Peyer's patch (tissue), 4 donors: ENCODE data around the gene NR2C1. TPM values are rescaled to one million over a fixed set of nuclear protein-coding genes. Genes with fewer than 3 reads are reported as not detected.
"Not testable (repeated sequence)": the region's sequence is repeated elsewhere in the genome, so short reads cannot be mapped to it uniquely, and the experiment has no call there.

Experiments
- DNase-seq, 3 donors: peaks; one replicate each; pipeline ENCODE4 v3.0.0-alpha.2; 2017 to 2019
- H3K27ac ChIP-seq, 4 donors: fragments of 200-600 bp; sonication (generic); one replicate each; pipeline ENCODE4 v1.5.1; 2016 to 2019
- H3K27me3 ChIP-seq, 2 donors: fragments of 200-600 bp; sonication (generic); one replicate each; pipeline ENCODE4 v1.5.1; 2019
- H3K36me3 ChIP-seq, 3 donors: fragments of 200-600 bp; sonication (generic); one replicate each; pipeline ENCODE4 v1.5.1; 2016 to 2019
- H3K4me1 ChIP-seq, 4 donors: fragments of 200-600 bp; sonication (generic); one replicate each; pipeline ENCODE4 v1.5.1; 2016 to 2019
- H3K4me3 ChIP-seq, 4 donors: fragments of 200-600 bp; sonication (generic); 1 replicate in 3 of 4; 2 replicates in 1 of 4; pipeline ENCODE4 v1.5.1; 2016 to 2019; ENCODE audit warnings: mild to moderate bottlenecking in 1 of 4
- H3K9me3 ChIP-seq, 4 donors: fragments of 200-600 bp; sonication (generic); one replicate each; pipeline ENCODE4 v1.5.1; 2016 to 2019; ENCODE audit warnings: mild to moderate bottlenecking in 1 of 4
- CTCF ChIP-seq, 6 experiments: fragments of 450-650 bp in 4 of 6; fragments of 200-600 bp in 2 of 6; sonication (generic) in 1 of 6; IDR thresholded peaks; one replicate each; pipeline ENCODE4 v1.5.1; 2017 to 2019; ENCODE audit warnings: antibody characterized with exemption in 6 of 6, mild to moderate bottlenecking in 3 of 6, moderate library complexity in 1 of 6
- POLR2A ChIP-seq, 2 donors: fragments of 450-650 bp; IDR thresholded peaks; one replicate each; pipeline ENCODE4 v1.5.1; 2017; ENCODE audit warnings: antibody characterized with exemption in 2 of 2, mild to moderate bottlenecking in 2 of 2, moderate library complexity in 2 of 2
- total RNA-seq, 4 donors: library from RNA; depleted of rRNA; stranded (reverse); fragments of >200 nt; gene quantifications; one replicate each; pipeline ENCODE4 v1.1.0, GENCODE V29; 2016

Gene NR2C1
- total RNA-seq, 4 donors from 2014 or later, result 35.2 to 202 (median 52.5) TPM

DNA sequence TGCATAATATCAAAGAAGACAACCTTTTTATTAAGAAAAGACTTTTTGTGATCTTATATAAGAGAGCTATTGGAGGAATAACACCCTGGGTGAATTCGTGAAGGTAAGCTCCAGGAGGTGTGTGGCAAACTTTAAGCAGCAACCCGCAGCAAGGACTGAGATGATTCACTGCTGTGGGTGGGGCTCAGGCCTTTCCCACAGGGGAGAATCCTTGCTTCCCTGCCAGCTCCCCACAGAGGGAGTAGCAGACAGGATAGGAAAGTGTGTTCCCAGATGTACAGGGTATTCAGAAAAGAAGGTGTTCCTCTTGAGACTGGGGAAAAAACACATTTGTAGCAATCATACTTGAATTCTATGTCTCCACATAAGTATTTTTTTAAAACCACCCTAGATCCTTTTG lies 79.1 kb downstream of the NR2C1 start:
- Histone ChIP-seq H3K9me3 (no peaks in the 10 kb centered on the region), H3K27me3 (no peaks in the 10 kb centered on the region), H3K36me3 (peaks cover 0 to 39% (median 0%) of the 10 kb centered on the region in 3 donors), H3K27ac (no peak overlapping the region), H3K4me1 (no peaks in the 10 kb centered on the region), H3K4me3 (no peak overlapping the region)
- DNase-seq, result no peak
- TF ChIP-seq POLR2A (IDR thresholded peaks at IDR 0.05), result no peak
- TF ChIP-seq CTCF (IDR thresholded peaks at IDR 0.05), result no peak

- not testable (repeated sequence) for H3K4me1 ChIP-seq, H3K27ac ChIP-seq, DNase-seq, H3K9me3 ChIP-seq, H3K4me3 ChIP-seq, H3K27me3 ChIP-seq
- peaks cover 0 to 39% (median 0%) of the 10 kb centered on the region in 3 donors for H3K36me3 ChIP-seq
Measured at GRCh38 chr12:94993855-94994254, 79.6 kb downstream of the NR2C1 start.

DNA sequence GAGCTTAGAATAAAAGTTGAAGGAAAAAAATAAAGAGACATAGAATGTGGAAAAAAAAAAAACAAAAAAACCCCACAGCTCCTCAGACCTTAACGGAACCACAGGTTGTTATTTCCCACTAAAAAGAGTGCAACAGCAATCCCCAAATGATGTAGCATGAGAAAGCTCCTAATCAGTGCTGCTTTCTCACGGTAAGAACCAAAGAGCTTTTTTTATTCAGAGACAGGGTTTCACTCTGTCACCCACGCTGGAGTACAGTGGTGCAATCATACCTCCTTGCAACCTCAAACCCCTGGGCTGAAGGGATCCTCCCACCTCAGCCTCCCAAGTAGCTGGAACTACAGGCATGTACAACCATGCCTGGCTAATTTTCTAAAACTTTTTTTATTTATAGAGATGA lies 83.2 kb downstream of the NR2C1 start:
- H3K4me1 ChIP-seq, result no peaks in the 10 kb centered on the region
- no peak for DNase-seq
- H3K27me3 ChIP-seq, result no peaks in the 10 kb centered on the region
- H3K4me3 ChIP-seq, result no peak overlapping the region
- no peaks in the 10 kb centered on the region for H3K9me3 ChIP-seq
- H3K27ac ChIP-seq, result no peak overlapping the region
- peaks cover 0 to 39% (median 0%) of the 10 kb centered on the region in 3 donors for H3K36me3 ChIP-seq
- TF ChIP-seq POLR2A (IDR thresholded peaks at IDR 0.05) (no peak), CTCF (IDR thresholded peaks at IDR 0.05) (no peak)

- TF ChIP-seq CTCF (IDR thresholded peaks at IDR 0.05) (no peak), POLR2A (IDR thresholded peaks at IDR 0.05) (no peak)
Measured at GRCh38 chr12:94988471-94988870, 84.9 kb downstream of the NR2C1 start.

GRCh38 chr12:94987801-94988200 lies 85.6 kb downstream of the NR2C1 start:
- DNase-seq, result no peak
- Histone ChIP-seq H3K27me3 (no peaks in the 10 kb centered on the region), H3K36me3 (peaks cover 0 to 22% (median 0%) of the 10 kb centered on the region in 3 donors), H3K27ac (no peak overlapping the region), H3K4me1 (no peaks in the 10 kb centered on the region), H3K4me3 (no peak overlapping the region), H3K9me3 (no peaks in the 10 kb centered on the region)
- TF ChIP-seq POLR2A (IDR thresholded peaks at IDR 0.05) (no peak), CTCF (IDR thresholded peaks at IDR 0.05) (no peak)

More at GRCh38 chr12:94988471-94988870, 84.9 kb downstream of the NR2C1 start:
- no peak overlapping the region for H3K4me3 ChIP-seq
- H3K9me3 ChIP-seq, result no peaks in the 10 kb centered on the region
- H3K27ac ChIP-seq, result no peak overlapping the region
- DNase-seq, result no peak
- peaks cover 0 to 26% (median 0%) of the 10 kb centered on the region in 3 donors for H3K36me3 ChIP-seq
- H3K27me3 ChIP-seq, result no peaks in the 10 kb centered on the region
- no peaks in the 10 kb centered on the region for H3K4me1 ChIP-seq

DNA sequence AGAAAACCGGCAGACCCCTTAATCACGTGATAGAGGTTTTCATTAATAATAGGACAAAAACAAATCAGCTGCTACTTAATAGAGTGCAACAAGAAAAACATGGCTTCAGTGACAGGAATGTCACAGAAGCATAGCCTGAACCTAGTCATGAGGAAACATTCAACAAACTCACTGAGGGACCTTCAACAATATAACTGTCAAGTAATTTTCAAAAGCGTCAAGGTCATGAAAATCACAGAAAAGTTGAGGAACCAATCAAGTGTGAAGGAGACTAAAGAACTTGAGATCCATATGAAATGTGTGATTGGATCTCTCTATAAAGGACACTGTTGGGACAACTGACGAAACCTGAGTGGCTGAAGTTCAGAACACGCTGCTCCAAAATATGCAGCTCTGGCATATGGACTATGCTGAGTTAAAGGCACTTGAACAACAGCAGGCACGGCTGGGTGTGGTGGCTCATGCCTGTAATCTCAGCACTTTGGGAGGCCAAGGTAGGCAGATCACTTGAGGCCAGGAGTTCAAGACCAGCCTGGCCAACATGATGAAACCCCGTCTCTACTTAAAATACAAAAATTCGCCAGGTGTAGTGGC lies 86.2 kb downstream of the NR2C1 start:
- no peak for DNase-seq
- Histone ChIP-seq H3K9me3 (no peaks in the 10 kb centered on the region), H3K4me1 (no peaks in the 10 kb centered on the region), H3K4me3 (no peak overlapping the region), H3K27me3 (no peaks in the 10 kb centered on the region), H3K36me3 (peaks cover 0 to 17% (median 0%) of the 10 kb centered on the region in 3 donors), H3K27ac (no peak overlapping the region)
- TF ChIP-seq CTCF (IDR thresholded peaks at IDR 0.05), result no peak
- no peak for TF ChIP-seq POLR2A (IDR thresholded peaks at IDR 0.05)

- H3K36me3 ChIP-seq, H3K4me3 ChIP-seq, H3K9me3 ChIP-seq, H3K4me1 ChIP-seq, H3K27me3 ChIP-seq, H3K27ac ChIP-seq, DNase-seq: not testable (repeated sequence)
Measured at GRCh38 chr12:94985099-94985498, 88.3 kb downstream of the NR2C1 start.
